ENCODE results near the gene ARPC4. TPM values are rescaled to one million over a fixed set of nuclear protein-coding genes. Genes with fewer than 3 reads are reported as not detected.

Gene ARPC4
- total and polyA plus RNA-seq, 2 donors (not counting 1 experiment from before 2014, with no cell fraction given), result 174 to 307 TPM

DNA sequence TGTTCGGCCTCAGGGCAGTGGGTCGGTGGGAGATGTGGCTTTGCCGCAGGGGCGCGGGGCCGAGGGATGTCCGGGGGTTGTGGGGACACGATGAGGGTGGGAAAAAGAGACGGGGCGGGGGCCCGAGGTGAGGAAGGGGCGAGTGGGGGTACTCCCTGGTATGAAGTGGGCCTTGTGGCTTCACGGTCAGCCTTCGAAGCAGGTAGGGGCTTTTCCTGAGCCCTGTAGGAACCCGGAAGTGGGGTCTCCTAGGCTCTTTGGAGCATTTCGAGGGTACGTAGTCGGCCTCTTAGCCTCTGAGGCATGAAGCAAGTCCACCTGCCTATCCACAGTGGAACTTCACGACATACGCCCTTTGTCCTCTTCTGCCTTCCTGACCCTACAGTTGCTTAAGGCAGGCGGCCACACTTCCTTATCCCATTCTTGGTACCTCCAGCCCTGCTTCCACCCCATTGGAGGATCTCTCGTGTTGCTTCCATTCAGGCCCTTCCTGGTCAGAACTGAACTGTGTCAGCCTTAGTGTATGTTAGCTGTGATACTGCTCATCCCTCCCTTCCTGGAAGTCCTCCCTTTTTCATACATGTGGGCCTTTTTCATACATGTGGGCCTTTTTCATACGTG is 389 bp downstream of the ARPC4 start:
- Histone ChIP-seq H2AFZ (ENCODE audit: low read length) (peak overlapping the region; percentile 21), H3K79me2 (ENCODE audit: control insufficient read depth, insufficient read depth, low read length) (peaks cover 52% of the 10 kb centered on the region)

DNA sequence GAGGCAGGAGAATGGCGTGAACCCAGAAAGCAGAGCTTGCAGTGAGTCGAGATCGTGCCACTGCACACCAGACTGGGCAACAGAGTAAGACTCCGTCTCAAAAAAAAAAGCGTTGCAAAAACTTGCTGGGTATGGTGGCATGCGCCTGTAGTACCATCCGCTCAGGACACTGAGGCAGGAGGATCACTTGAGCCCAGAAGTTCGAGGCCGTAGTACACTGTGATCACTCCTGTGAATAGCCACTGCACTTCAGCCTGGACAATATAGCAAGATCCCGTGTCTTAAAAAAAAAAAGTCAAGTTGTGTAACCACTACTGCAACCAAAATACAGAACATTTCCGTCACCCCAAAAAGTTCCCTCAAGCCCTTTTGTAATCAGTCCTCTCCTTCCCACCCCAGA is 1.5 kb downstream of the ARPC4 start:
- peaks cover 17% of the 10 kb centered on the region for H3K36me3 ChIP-seq (ENCODE audit: control insufficient read depth, insufficient read depth, low read length)

More for the DNA sequence above, 389 bp downstream of the ARPC4 start:
- peak overlapping the region; percentile 93 for H3K4me2 ChIP-seq (ENCODE audit: extremely low read depth, insufficient read depth, low read length)
- peak overlapping the region; percentile 93 to 100 (median 98) for H3K4me3 ChIP-seq (replicated peaks in 1 of 4; ENCODE audit: control extremely low read depth in 1 of 4, insufficient read depth in 1 of 4, low read depth in 3 of 4, low read length in 4 of 4)
- DNase-seq (ENCODE audit: low read depth in 2 of 2), result peak; percentile 45 to 55
- H3K36me3 ChIP-seq (ENCODE audit: control insufficient read depth, insufficient read depth, low read length), result peaks cover 21% of the 10 kb centered on the region
- no peaks in the 10 kb centered on the region for H4K20me1 ChIP-seq (ENCODE audit: control insufficient read depth, extremely low read depth, insufficient read depth, low read length)
- TF ChIP-seq EZH2 (IDR thresholded peaks at IDR 0.05; ENCODE audit: low read length, missing control alignments), result no peak
- TF ChIP-seq, protein P1, sequence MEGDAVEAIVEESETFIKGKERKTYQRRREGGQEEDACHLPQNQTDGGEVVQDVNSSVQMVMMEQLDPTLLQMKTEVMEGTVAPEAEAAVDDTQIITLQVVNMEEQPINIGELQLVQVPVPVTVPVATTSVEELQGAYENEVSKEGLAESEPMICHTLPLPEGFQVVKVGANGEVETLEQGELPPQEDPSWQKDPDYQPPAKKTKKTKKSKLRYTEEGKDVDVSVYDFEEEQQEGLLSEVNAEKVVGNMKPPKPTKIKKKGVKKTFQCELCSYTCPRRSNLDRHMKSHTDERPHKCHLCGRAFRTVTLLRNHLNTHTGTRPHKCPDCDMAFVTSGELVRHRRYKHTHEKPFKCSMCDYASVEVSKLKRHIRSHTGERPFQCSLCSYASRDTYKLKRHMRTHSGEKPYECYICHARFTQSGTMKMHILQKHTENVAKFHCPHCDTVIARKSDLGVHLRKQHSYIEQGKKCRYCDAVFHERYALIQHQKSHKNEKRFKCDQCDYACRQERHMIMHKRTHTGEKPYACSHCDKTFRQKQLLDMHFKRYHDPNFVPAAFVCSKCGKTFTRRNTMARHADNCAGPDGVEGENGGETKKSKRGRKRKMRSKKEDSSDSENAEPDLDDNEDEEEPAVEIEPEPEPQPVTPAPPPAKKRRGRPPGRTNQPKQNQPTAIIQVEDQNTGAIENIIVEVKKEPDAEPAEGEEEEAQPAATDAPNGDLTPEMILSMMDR (conservative IDR thresholded peaks at IDR 0.05 in 1 of 2, IDR thresholded peaks at IDR 0.05 in 1 of 2; ENCODE audit: low read depth in 1 of 2, low read length in 2 of 2), result peak in 1 of 2 donors; percentile 5
- peaks cover 3% of the 10 kb centered on the region for H3K4me1 ChIP-seq (ENCODE audit: control insufficient read depth, extremely low read depth, insufficient read depth, low read length)
- peak overlapping the region; percentile 96 for H3K9ac ChIP-seq (ENCODE audit: insufficient read depth, low read length)
- peak overlapping the region; percentile 99 for H3K27ac ChIP-seq (ENCODE audit: insufficient read depth, low read length)
- H3K27me3 ChIP-seq (ENCODE audit: control insufficient read depth, insufficient read depth, low read length), result no peaks in the 10 kb centered on the region
- H3K9me3 ChIP-seq (ENCODE audit: control insufficient read depth, insufficient read depth, low read depth, low read length), result no peaks in the 10 kb centered on the region

DNA sequence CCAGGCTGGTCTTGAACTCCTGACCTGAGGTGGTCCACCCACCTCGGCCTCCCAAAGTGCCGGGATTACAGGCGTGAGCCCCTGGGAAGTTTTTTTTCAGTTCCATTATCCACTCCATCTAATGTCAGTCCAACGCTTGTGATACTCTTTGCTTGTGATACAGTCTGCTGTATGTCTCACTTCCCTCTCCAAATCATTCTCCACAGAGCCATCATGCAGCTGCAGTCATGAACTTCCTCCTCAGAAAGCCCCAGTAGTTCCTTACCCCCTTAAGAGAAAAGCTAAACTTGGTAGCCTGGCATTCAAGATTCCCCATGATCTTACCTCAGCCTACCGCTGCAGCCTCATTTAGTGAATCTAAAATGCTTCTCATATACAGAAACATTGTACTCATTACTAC is 2.3 kb downstream of the ARPC4 start:
- no peak overlapping the region for H3K4me2 ChIP-seq (ENCODE audit: extremely low read depth, insufficient read depth, low read length)
- TF ChIP-seq EZH2 (IDR thresholded peaks at IDR 0.05; ENCODE audit: low read length, missing control alignments), result no peak
- TF ChIP-seq, protein P1 (conservative IDR thresholded peaks at IDR 0.05 in 1 of 2, IDR thresholded peaks at IDR 0.05 in 1 of 2; ENCODE audit: low read depth in 1 of 2, low read length in 2 of 2), result no peak
- H2AFZ ChIP-seq (ENCODE audit: low read length), result no peak overlapping the region
- no peaks in the 10 kb centered on the region for H3K9me3 ChIP-seq (ENCODE audit: control insufficient read depth, insufficient read depth, low read depth, low read length)
- H3K27ac ChIP-seq (ENCODE audit: insufficient read depth, low read length), result no peak overlapping the region
- no peaks in the 10 kb centered on the region for H4K20me1 ChIP-seq (ENCODE audit: control insufficient read depth, extremely low read depth, insufficient read depth, low read length)
- H3K9ac ChIP-seq (ENCODE audit: insufficient read depth, low read length), result no peak overlapping the region
- H3K4me3 ChIP-seq (replicated peaks in 1 of 4; ENCODE audit: control extremely low read depth in 1 of 4, insufficient read depth in 1 of 4, low read depth in 3 of 4, low read length in 4 of 4), result no peak overlapping the region
- H3K36me3 ChIP-seq (ENCODE audit: control insufficient read depth, insufficient read depth, low read length), result peaks cover 18% of the 10 kb centered on the region
- H3K4me1 ChIP-seq (ENCODE audit: control insufficient read depth, extremely low read depth, insufficient read depth, low read length), result peaks cover 3% of the 10 kb centered on the region
- no peaks in the 10 kb centered on the region for H3K27me3 ChIP-seq (ENCODE audit: control insufficient read depth, insufficient read depth, low read length)
- H3K79me2 ChIP-seq (ENCODE audit: control insufficient read depth, insufficient read depth, low read length), result peaks cover 53% of the 10 kb centered on the region
- DNase-seq (ENCODE audit: low read depth in 2 of 2), result no peak

More for the DNA sequence above, 1.5 kb downstream of the ARPC4 start:
- no peak overlapping the region for H3K9ac ChIP-seq (ENCODE audit: insufficient read depth, low read length)
- no peaks in the 10 kb centered on the region for H3K9me3 ChIP-seq (ENCODE audit: control insufficient read depth, insufficient read depth, low read depth, low read length)
- no peaks in the 10 kb centered on the region for H3K27me3 ChIP-seq (ENCODE audit: control insufficient read depth, insufficient read depth, low read length)
- DNase-seq (ENCODE audit: low read depth in 2 of 2), result no peak
- TF ChIP-seq EZH2 (IDR thresholded peaks at IDR 0.05; ENCODE audit: low read length, missing control alignments), result no peak
- TF ChIP-seq, protein P1 (conservative IDR thresholded peaks at IDR 0.05 in 1 of 2, IDR thresholded peaks at IDR 0.05 in 1 of 2; ENCODE audit: low read depth in 1 of 2, low read length in 2 of 2), result no peak
- H3K79me2 ChIP-seq (ENCODE audit: control insufficient read depth, insufficient read depth, low read length), result peaks cover 53% of the 10 kb centered on the region
- no peaks in the 10 kb centered on the region for H4K20me1 ChIP-seq (ENCODE audit: control insufficient read depth, extremely low read depth, insufficient read depth, low read length)
- no peak overlapping the region for H2AFZ ChIP-seq (ENCODE audit: low read length)
- peaks cover 3% of the 10 kb centered on the region for H3K4me1 ChIP-seq (ENCODE audit: control insufficient read depth, extremely low read depth, insufficient read depth, low read length)
- H3K27ac ChIP-seq (ENCODE audit: insufficient read depth, low read length), result no peak overlapping the region
- no peak overlapping the region for H3K4me3 ChIP-seq (replicated peaks in 1 of 4; ENCODE audit: control extremely low read depth in 1 of 4, insufficient read depth in 1 of 4, low read depth in 3 of 4, low read length in 4 of 4)
- peak overlapping the region; percentile 29 for H3K4me2 ChIP-seq (ENCODE audit: extremely low read depth, insufficient read depth, low read length)

Data from fibroblast of lung (primary cell).